Choroid plexus epithelial cell (primary cell): ENCODE results near the gene EFCC1.

Experiments
- DNase-seq: peaks from one replicate; pipeline ENCODE4 v3.0.0-alpha.2; 2010; ENCODE audit warnings: low read depth
- H3K4me3 ChIP-seq: 2 replicates; pipeline ENCODE4 v1.5.1; 2011; ENCODE audit warnings: low read depth, mild to moderate bottlenecking, control low read depth, low read length, moderate library complexity
- CTCF ChIP-seq: conservative IDR thresholded peaks from 2 replicates; pipeline ENCODE4 v1.5.1; 2011; ENCODE audit warnings: low read depth, mild to moderate bottlenecking, control low read depth, inconsistent platforms, low read length, moderate library complexity

Gene EFCC1

GRCh38 chr3:128999102-128999501 lies 2.0 kb upstream of the EFCC1 start:
- no peak for TF ChIP-seq CTCF
- no peak overlapping the region for H3K4me3 ChIP-seq
- DNase-seq: no peak

GRCh38 chr3:129000742-129001100 lies 383 bp upstream of the EFCC1 start:
- no peak for DNase-seq
- TF ChIP-seq CTCF: no peak
- no peak overlapping the region for H3K4me3 ChIP-seq

- peak; percentile 26 for DNase-seq
- no peak for TF ChIP-seq CTCF
- H3K4me3 ChIP-seq: no peak overlapping the region
Observed at GRCh38 chr3:129001806-129002572, 885 bp downstream of the EFCC1 start.

- H3K4me3 ChIP-seq: no peak overlapping the region
Observed at GRCh38 chr3:129002573-129003569, 1.8 kb downstream of the EFCC1 start.

GRCh38 chr3:129003578-129004112 lies 2.5 kb downstream of the EFCC1 start:
- H3K4me3 ChIP-seq: no peak overlapping the region
- TF ChIP-seq CTCF: no peak
- DNase-seq: no peak

More at GRCh38 chr3:129002573-129003569, 1.8 kb downstream of the EFCC1 start:
- DNase-seq: no peak
- TF ChIP-seq CTCF: no peak

- DNase-seq: no peak
- no peak overlapping the region for H3K4me3 ChIP-seq
- TF ChIP-seq CTCF: no peak
Observed at GRCh38 chr3:129004639-129005295, 3.7 kb downstream of the EFCC1 start.
